T-cell (primary cell): Measurements from ENCODE around the gene UHRF1. TPM values are rescaled to one million over a fixed set of nuclear protein-coding genes. Genes with fewer than 3 reads are reported as not detected.

Experiments used
- ATAC-seq, 4 experiments: fragments of 200-7000 bp in 3 of 4; fragments of 150-1000 bp in 1 of 4; cut with Tn5 transposase; replicated peaks in 1 of 4; 1 replicate in 3 of 4; 2 replicates in 1 of 4; pipeline ENCODE4 v1.10.0; 2021; ENCODE audit warnings: moderate library complexity in 3 of 4, mild to moderate bottlenecking in 2 of 4, moderate number of reproducible peaks in 1 of 4
- CTCF ChIA-PET, 2 donors: fragments of 300-600 bp; sonication (Branson Sonifier 250); formaldehyde crosslinking; loops; one replicate each; lab custom pipeline; 2022; ENCODE audit warnings: antibody characterized with exemption in 2 of 2; lab: Charles Lee
- POLR2A ChIA-PET, 2 donors: fragments of 300-600 bp; sonication (Branson Sonifier 250); formaldehyde crosslinking; loops; one replicate each; lab custom pipeline; 2022; ENCODE audit warnings: antibody characterized with exemption in 2 of 2; lab: Charles Lee
- DNase-seq, 35 experiments: peaks; one replicate each; pipeline versions ENCODE4 v3.0.0 to v3.0.0-alpha.2; 2013 to 2023
- H3K27ac ChIP-seq: one replicate; pipeline ENCODE4 v1.5.1; 2013; ENCODE audit warnings: low read length
- H3K27me3 ChIP-seq, 2 experiments: replicated peaks in 1 of 2; 1 replicate in 1 of 2; 2 replicates in 1 of 2; pipeline versions ENCODE4 v1.6.1 to v1.7.0; 2013; ENCODE audit warnings: low read length in 1 of 2, mixed read lengths in 1 of 2; ENCODE audit not compliant: control insufficient read depth in 2 of 2, insufficient read depth in 2 of 2; ENCODE audit errors: extremely low read depth in 1 of 2
- H3K36me3 ChIP-seq, 2 donors: 1 replicate in 1 of 2; 2 replicates in 1 of 2; pipeline versions ENCODE4 v1.6.1 to v1.7.0; 2013; ENCODE audit warnings: low read length in 1 of 2; ENCODE audit not compliant: control insufficient read depth in 2 of 2, insufficient read depth in 1 of 2; ENCODE audit errors: extremely low read depth in 1 of 2
- H3K4me1 ChIP-seq, 2 experiments: 1 replicate in 1 of 2; 2 replicates in 1 of 2; pipeline versions ENCODE4 v1.6.1 to v1.7.0; 2013; ENCODE audit warnings: low read length in 2 of 2, mixed read lengths in 1 of 2; ENCODE audit not compliant: insufficient read depth in 2 of 2, control insufficient read depth in 1 of 2; ENCODE audit errors: extremely low read depth in 1 of 2
- H3K4me3 ChIP-seq, 2 donors: 1 replicate in 1 of 2; 2 replicates in 1 of 2; pipeline versions ENCODE4 v1.5.1 to v1.7.0; 2013; ENCODE audit warnings: mild to moderate bottlenecking in 2 of 2, low read length in 1 of 2, moderate library complexity in 1 of 2; ENCODE audit not compliant: control insufficient read depth in 1 of 2; ENCODE audit errors: extremely low read depth in 1 of 2
- H3K9me3 ChIP-seq: 2 replicates; pipeline ENCODE4 v1.7.0; 2013
- H3K27ac Mint-ChIP-seq, 2 donors: one replicate each; pipeline ENCODE4 v1.8.0; 2020 to 2021; ENCODE audit warnings: mild to moderate bottlenecking in 2 of 2, mixed read lengths in 2 of 2
- H3K27me3 Mint-ChIP-seq, 2 donors: one replicate each; pipeline ENCODE4 v1.8.0; 2021 to 2022; ENCODE audit warnings: mixed read lengths in 2 of 2
- H3K36me3 Mint-ChIP-seq: one replicate; pipeline ENCODE4 v1.8.0; 2021; ENCODE audit warnings: mixed read lengths
- H3K4me1 Mint-ChIP-seq, 3 donors: one replicate each; pipeline ENCODE4 v1.8.0; 2020 to 2022; ENCODE audit warnings: mixed read lengths in 3 of 3, mild to moderate bottlenecking in 1 of 3
- H3K4me3 Mint-ChIP-seq, 3 donors: one replicate each; pipeline ENCODE4 v1.8.0; 2020 to 2022; ENCODE audit warnings: mild to moderate bottlenecking in 3 of 3, mixed read lengths in 3 of 3, moderate library complexity in 3 of 3
- H3K9me3 Mint-ChIP-seq, 3 donors: one replicate each; pipeline ENCODE4 v1.8.0; 2020 to 2022; ENCODE audit warnings: mixed read lengths in 3 of 3
- WGBS: methylation state at CpG from one replicate; pipeline ENCODE4 v1.1.5; 2013; ENCODE audit warnings: missing lambda C conversion rate; ENCODE audit not compliant: insufficient coverage; 5-methylcytosine and 5-hydroxymethylcytosine counted together
- total RNA-seq, 35 experiments: library from RNA in 6 of 35; stranded (reverse) in 6 of 35; fragments of 120-200 nt in 1 of 35; gene quantifications; one replicate each; pipeline versions ENCODE4 v1.2.1 to v1.2.4 and lab custom pipeline; 2013 to 2026

Gene UHRF1
- total RNA-seq (1 to 10 TPM in 4 of 5 donors, under 1 TPM in 1; 0.89 to 3.1 (median 2.0) TPM), total RNA-seq (lab: John Stamatoyannopoulos, UW) (0.14 to 282 (median 1.1) reads per million in 29 experiments)
- total RNA-seq (2013): 0.68 TPM

GRCh38 chr19:4909156-4909896 is at the start of gene UHRF1:
Gene UHRF1, plus strand, starts transcription at chr19:4909501. Its CDS starts 1,385 bp downstream, at chr19:4910886.
- peaks cover 17 to 64% of the 10 kb centered on the region in 2 experiments for H3K4me1 ChIP-seq
- DNase-seq (peak in 1 of 35 experiments; percentile 4), ATAC-seq (no peak)
- Mint-ChIP-seq H3K27me3 (no peaks in the 10 kb centered on the region), H3K36me3 (no peaks in the 10 kb centered on the region), H3K4me3 (peak within 1 kb of the TSS; percentile 87 to 99 (median 99)), H3K9me3 (no peaks in the 10 kb centered on the region), H3K27ac (peak within 1 kb of the TSS in 1 of 2 donors; percentile 56), H3K4me1 (peaks cover 50 to 63% (median 51%) of the 10 kb centered on the region in 3 donors)
- H3K36me3 ChIP-seq: peaks cover 3 to 4% of the 10 kb centered on the region in 2 donors
- H3K4me3 ChIP-seq: peak within 1 kb of the TSS; percentile 37 to 41
- 4% methylated on average over 86 of the region's 89 CpGs for WGBS
- H3K9me3 ChIP-seq: no peaks in the 10 kb centered on the region
- H3K27ac ChIP-seq: no peak within 1 kb of the TSS
- ChIA-PET POLR2A (no interaction called here), CTCF (no interaction called here)
- H3K27me3 ChIP-seq: peaks cover 0 to 4% of the 10 kb centered on the region in 2 experiments

GRCh38 chr19:4859697-4860096 is 49.6 kb upstream of the UHRF1 start:
- DNase-seq (no peak), ATAC-seq (no peak)
- H3K27me3 Mint-ChIP-seq: no peaks in the 10 kb centered on the region
- Histone ChIP-seq H3K27me3 (no peaks in the 10 kb centered on the region), H3K36me3 (peaks cover 3 to 13% of the 10 kb centered on the region in 2 donors), H3K4me3 (no peak overlapping the region), H3K9me3 (no peaks in the 10 kb centered on the region), H3K27ac (no peak overlapping the region), H3K4me1 (no peaks in the 10 kb centered on the region)
- ChIA-PET POLR2A (no interaction called here), CTCF (interaction anchor here in 1 of 2 donors (1.0 kb wide), 1 partner anchor 52 kb away, joined by 3 read pairs; no protein-coding TSS in a partner anchor)
- no peaks in the 10 kb centered on the region for H3K9me3 Mint-ChIP-seq
- H3K4me1 Mint-ChIP-seq: peaks cover 0 to 3% (median 0%) of the 10 kb centered on the region in 3 donors
- no peak overlapping the region for H3K4me3 Mint-ChIP-seq
- peaks cover 6% of the 10 kb centered on the region for H3K36me3 Mint-ChIP-seq
- WGBS: 92% methylated on average over 8 of the region's 11 CpGs
- H3K27ac Mint-ChIP-seq: no peak overlapping the region

DNA sequence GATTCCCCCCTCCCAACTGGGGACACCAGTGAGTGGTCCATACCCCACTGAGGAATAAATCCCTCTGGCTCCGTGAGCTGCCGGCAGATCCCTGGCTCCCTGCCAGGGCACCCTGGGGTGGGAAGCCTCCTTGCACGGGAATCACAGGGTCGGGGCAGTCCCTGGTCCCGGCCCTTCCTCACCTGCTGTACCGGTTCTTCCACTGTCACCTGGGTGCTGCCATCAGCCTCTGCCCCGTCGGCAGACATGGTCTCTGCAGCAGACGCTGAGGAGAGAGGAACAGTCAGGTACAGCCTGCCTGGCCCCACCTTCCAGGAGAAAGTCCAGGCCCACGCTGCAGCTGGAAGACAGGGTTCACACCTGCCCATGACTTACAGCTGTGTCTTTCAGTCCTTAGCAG is 48.2 kb upstream of the UHRF1 start:
- no peak overlapping the region for H3K4me3 ChIP-seq
- CTCF ChIA-PET: no interaction called here

DNA sequence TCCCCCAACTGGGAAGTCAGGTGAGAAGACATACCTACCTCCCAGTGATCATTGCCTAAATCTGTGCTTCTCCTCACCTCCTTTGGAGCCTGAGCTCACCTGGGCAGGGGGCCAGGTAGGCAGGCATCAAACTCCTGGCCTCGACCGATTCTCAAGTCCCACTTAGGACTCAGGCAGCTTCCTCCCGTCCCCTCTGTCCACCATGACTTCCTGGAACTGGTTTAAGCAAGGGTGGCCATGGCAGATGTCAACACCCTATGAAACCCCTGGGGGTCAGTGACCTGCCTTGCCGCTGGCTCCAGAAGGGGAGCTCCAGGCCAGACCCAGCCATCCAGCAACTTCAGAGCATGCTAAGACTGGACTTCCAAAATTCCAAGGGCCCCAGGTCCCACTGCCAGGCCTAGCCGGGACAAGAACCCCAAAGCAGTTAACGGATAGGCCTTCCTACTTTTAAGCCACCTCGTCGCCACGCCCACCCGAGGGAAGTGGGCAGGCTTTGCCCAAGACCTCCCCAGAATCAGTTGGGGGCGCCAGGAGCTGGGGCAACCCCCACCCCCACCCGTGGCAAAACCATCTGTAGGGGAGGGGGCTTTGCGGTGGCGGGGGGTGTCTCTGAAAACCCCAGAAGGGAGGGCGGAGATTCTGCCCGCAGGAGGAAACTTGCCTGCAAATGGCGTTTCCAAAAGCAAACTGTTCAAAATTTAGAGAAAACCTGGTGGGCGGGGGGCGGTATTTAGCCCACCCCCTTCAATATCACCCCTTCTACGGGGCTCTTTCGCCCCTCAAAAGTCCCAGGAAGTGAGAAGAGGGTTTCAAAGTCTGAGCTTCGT is 42.5 kb upstream of the UHRF1 start:
- Mint-ChIP-seq H3K36me3 (no peaks in the 10 kb centered on the region), H3K4me3 (peak overlapping the region; percentile 78 to 81 (median 80)), H3K9me3 (no peaks in the 10 kb centered on the region), H3K4me1 (peaks cover 7 to 14% (median 10%) of the 10 kb centered on the region in 3 donors), H3K27ac (peak overlapping the region; percentile 79 to 87), H3K27me3 (peaks cover 0 to 4% of the 10 kb centered on the region in 2 donors)
- Histone ChIP-seq H3K36me3 (no peaks in the 10 kb centered on the region), H3K27ac (peak overlapping the region; percentile 19), H3K4me1 (peaks cover 0 to 24% of the 10 kb centered on the region in 2 experiments), H3K4me3 (peak overlapping the region; percentile 53 to 87), H3K9me3 (no peaks in the 10 kb centered on the region), H3K27me3 (peaks cover 0 to 5% of the 10 kb centered on the region in 2 experiments)
- ChIA-PET CTCF (interaction anchor here in 1 of 2 donors (1.1 to 1.4 kb wide), 2 partner anchors 45 to 102 kb away, joined by 3 to 7 read pairs; partner anchors contain the start of gene KDM4B), POLR2A (interaction anchor here in 1 of 2 donors (0.6 kb wide), 1 partner anchor 33 kb away, joined by 3 read pairs; no protein-coding TSS in a partner anchor)
- ATAC-seq (peak in 3 of 4 experiments; percentile 14 to 29 (median 18)), DNase-seq (peak in 34 of 35 experiments; percentile 11 to 67 (median 40))
- WGBS: 15% methylated on average over 5 of the region's 22 CpGs

More for the DNA sequence above, 48.2 kb upstream of the UHRF1 start:
- ATAC-seq: no peak
- Mint-ChIP-seq H3K4me1 (peaks cover 0 to 4% (median 2%) of the 10 kb centered on the region in 3 donors), H3K9me3 (no peaks in the 10 kb centered on the region), H3K27ac (no peak overlapping the region), H3K4me3 (no peak overlapping the region), H3K36me3 (no peaks in the 10 kb centered on the region), H3K27me3 (no peaks in the 10 kb centered on the region)
- Histone ChIP-seq H3K36me3 (peaks cover 0 to 13% of the 10 kb centered on the region in 2 donors), H3K4me1 (peaks cover 0 to 1% of the 10 kb centered on the region in 2 experiments), H3K27ac (no peak overlapping the region), H3K27me3 (no peaks in the 10 kb centered on the region), H3K9me3 (no peaks in the 10 kb centered on the region)
- POLR2A ChIA-PET: no interaction called here
- no peak for DNase-seq
- WGBS: over 99% methylated on average over 10 of the region's 10 CpGs

- ATAC-seq: peak; percentile 94 to 96 (median 95)
- Histone ChIP-seq H3K27ac (peak within 1 kb of the TSS; percentile 19), H3K4me3 (peak within 1 kb of the TSS; percentile 53 to 87), H3K27me3 (peaks cover 0 to 9% of the 10 kb centered on the region in 2 experiments), H3K36me3 (no peaks in the 10 kb centered on the region), H3K9me3 (no peaks in the 10 kb centered on the region), H3K4me1 (peaks cover 0 to 29% of the 10 kb centered on the region in 2 experiments)
- peaks cover 0 to 8% of the 10 kb centered on the region in 2 donors for H3K27me3 Mint-ChIP-seq
- ChIA-PET POLR2A (interaction anchor here in 1 of 2 donors (0.6 kb wide), 1 partner anchor 34 kb away, joined by 3 read pairs; no protein-coding TSS in a partner anchor), CTCF (interaction anchor here in 1 of 2 donors (1.1 to 1.4 kb wide), 2 partner anchors 44 to 101 kb away, joined by 3 to 7 read pairs; partner anchors contain the start of gene KDM4B)
- DNase-seq: peak; percentile 62 to 91 (median 83)
- H3K4me3 Mint-ChIP-seq: peak within 1 kb of the TSS; percentile 78 to 81 (median 80)
- no peaks in the 10 kb centered on the region for H3K9me3 Mint-ChIP-seq
- no peaks in the 10 kb centered on the region for H3K36me3 Mint-ChIP-seq
- H3K27ac Mint-ChIP-seq: peak within 1 kb of the TSS; percentile 79 to 87
- H3K4me1 Mint-ChIP-seq: peaks cover 9 to 17% (median 14%) of the 10 kb centered on the region in 3 donors
- WGBS: 12% methylated on average over 21 of the region's 46 CpGs
Measured at GRCh38 chr19:4867534-4868285, 41.6 kb upstream of the UHRF1 start, which contains the start of gene PLIN3. Gene PLIN3, minus strand, starts transcription at chr19:4867667. Its CDS starts 6,273 bp downstream, at chr19:4861394.
